ENCODE results near the gene TRIM9. TPM values are rescaled to one million over a fixed set of nuclear protein-coding genes. Genes with fewer than 3 reads are reported as not detected.

Gene TRIM9
- total RNA-seq, 2 experiments from 2014 or later: 0.19 to 0.45 TPM

- no peak for TF ChIP-seq CTCF (IDR thresholded peaks at IDR 0.05)
- Histone ChIP-seq H3K27ac (ENCODE audit: low read depth in 1 of 2, low read length in 2 of 2) (no peak overlapping the region), H3K9me3 (ENCODE audit: control insufficient read depth in 1 of 2, insufficient read depth in 1 of 2, low read length in 2 of 2) (no peaks in the 10 kb centered on the region), H3K4me3 (ENCODE audit: low read length) (no peak overlapping the region), H3K36me3 (ENCODE audit: insufficient read depth, low read length) (no peaks in the 10 kb centered on the region), H3K27me3 (ENCODE audit: control insufficient read depth in 1 of 2, insufficient read depth in 2 of 2, low read length in 2 of 2) (no peaks in the 10 kb centered on the region), H3K4me1 (ENCODE audit: insufficient read depth, low read length) (no peaks in the 10 kb centered on the region)
- ChIA-PET CTCF (no interaction called here), POLR2A (no interaction called here)
- Mint-ChIP-seq H3K9me3 (no peaks in the 10 kb centered on the region), H3K36me3 (ENCODE audit: low read depth) (no peaks in the 10 kb centered on the region), H3K4me3 (no peak overlapping the region), H3K27me3 (no peaks in the 10 kb centered on the region), H3K27ac (no peak overlapping the region), H3K4me1 (ENCODE audit: low read depth) (no peaks in the 10 kb centered on the region)
- intact Hi-C loops (cut with DNase I, micrococcal nuclease): no loop called here
- no peak for ATAC-seq (ENCODE audit: poor library complexity)
- no peak for DNase-seq
Measured at GRCh38 chr14:51079085-51079484, 15.8 kb downstream of the TRIM9 start.

GRCh38 chr14:51074701-51075385, 20.1 kb downstream of the TRIM9 start:
- peaks cover 3% of the 10 kb centered on the region for H3K9me3 Mint-ChIP-seq
- POLR2A ChIA-PET: no interaction called here
- H3K27ac Mint-ChIP-seq: no peak overlapping the region
- no peaks in the 10 kb centered on the region for H3K4me1 Mint-ChIP-seq (ENCODE audit: low read depth)
- intact Hi-C loops (cut with DNase I, micrococcal nuclease): no loop called here
- ATAC-seq (ENCODE audit: poor library complexity) (no peak), DNase-seq (no peak)
- no peak for TF ChIP-seq CTCF (IDR thresholded peaks at IDR 0.05)
- Histone ChIP-seq H3K27ac (ENCODE audit: low read depth in 1 of 2, low read length in 2 of 2) (no peak overlapping the region), H3K27me3 (ENCODE audit: control insufficient read depth in 1 of 2, insufficient read depth in 2 of 2, low read length in 2 of 2) (no peaks in the 10 kb centered on the region), H3K4me3 (ENCODE audit: low read length) (no peak overlapping the region), H3K36me3 (ENCODE audit: insufficient read depth, low read length) (no peaks in the 10 kb centered on the region), H3K9me3 (ENCODE audit: control insufficient read depth in 1 of 2, insufficient read depth in 1 of 2, low read length in 2 of 2) (peaks cover 0 to 4% of the 10 kb centered on the region in 2 experiments), H3K4me1 (ENCODE audit: insufficient read depth, low read length) (no peaks in the 10 kb centered on the region)
- no peaks in the 10 kb centered on the region for H3K27me3 Mint-ChIP-seq
- no peak overlapping the region for H3K4me3 Mint-ChIP-seq
- CTCF ChIA-PET: no interaction called here
- no peaks in the 10 kb centered on the region for H3K36me3 Mint-ChIP-seq (ENCODE audit: low read depth)

GRCh38 chr14:51073731-51074130, 21.2 kb downstream of the TRIM9 start:
- peaks cover 3% of the 10 kb centered on the region for H3K9me3 Mint-ChIP-seq
- H3K4me1 Mint-ChIP-seq (ENCODE audit: low read depth): no peaks in the 10 kb centered on the region
- ChIA-PET CTCF (no interaction called here), POLR2A (no interaction called here)
- H3K4me1 ChIP-seq (ENCODE audit: insufficient read depth, low read length): no peaks in the 10 kb centered on the region
- no peak overlapping the region for H3K27ac Mint-ChIP-seq
- TF ChIP-seq CTCF (IDR thresholded peaks at IDR 0.05): no peak
- DNase-seq: no peak
- peaks cover 0 to 4% of the 10 kb centered on the region in 2 experiments for H3K27me3 ChIP-seq (ENCODE audit: control insufficient read depth in 1 of 2, insufficient read depth in 2 of 2, low read length in 2 of 2)
- intact Hi-C loops (cut with DNase I, micrococcal nuclease): no loop called here
- no peak overlapping the region for H3K27ac ChIP-seq (ENCODE audit: low read depth in 1 of 2, low read length in 2 of 2)
- H3K4me3 ChIP-seq (ENCODE audit: low read length): no peak overlapping the region
- H3K9me3 ChIP-seq (ENCODE audit: control insufficient read depth in 1 of 2, insufficient read depth in 1 of 2, low read length in 2 of 2): peaks cover 0 to 4% of the 10 kb centered on the region in 2 experiments
- ATAC-seq (ENCODE audit: poor library complexity): no peak
- H3K27me3 Mint-ChIP-seq: no peaks in the 10 kb centered on the region
- no peaks in the 10 kb centered on the region for H3K36me3 Mint-ChIP-seq (ENCODE audit: low read depth)
- no peaks in the 10 kb centered on the region for H3K36me3 ChIP-seq (ENCODE audit: insufficient read depth, low read length)
- no peak overlapping the region for H3K4me3 Mint-ChIP-seq

Data from CD4-positive, alpha-beta T cell (primary cell).